HepG2 (cell line): Measurements from ENCODE around the gene IL2RA. TPM values are rescaled to one million over a fixed set of nuclear protein-coding genes. Genes with fewer than 3 reads are reported as not detected.

Experiments used
- ATAC-seq: fragments of 200-7000 bp; cut with Tn5 transposase; 3 replicates; pipeline ENCODE4 v1.9.1; 2020; ENCODE audit warnings: mild to moderate bottlenecking, moderate library complexity
- BruUV-seq: library from RNA; stranded (reverse); fragments of 400-500 nt; replicated peaks from 2 replicates; lab custom pipeline; 2021; lab: Mats Ljungman, UMichigan
- CTCF ChIA-PET: fragments of 300-600 bp; formaldehyde crosslinking; extraction: SDS; loops from one replicate; lab custom pipeline; 2021; ENCODE audit warnings: low total read pairs, inconsistent platforms, low intra/inter-chr PET ratio; lab: Yijun Ruan, JAX
- POLR2A ChIA-PET: fragments of 350-600 bp; sonication (Branson Sonifier 250); formaldehyde crosslinking; loops from one replicate; lab custom pipeline; 2020; ENCODE audit warnings: antibody characterized with exemption, inconsistent platforms; lab: Yijun Ruan, JAX
- DNase-seq: peaks from one replicate; pipeline ENCODE4 v3.0.0-alpha.2; 2015; ENCODE audit warnings: low spot score
- FAIRE-seq: peaks from 3 replicates; lab custom pipeline; 2011; peaks lifted over from hg19 to GRCh38; lab: Jason Lieb, UNC
- H2AFZ ChIP-seq: one replicate; pipeline ENCODE4 v1.6.1; 2011; ENCODE audit warnings: low read length, inconsistent platforms
- H3K27ac ChIP-seq: fragments of 300-600 bp; 3 replicates; pipeline ENCODE4 v1.8.0; 2011; ENCODE audit warnings: mixed run types, mild to moderate bottlenecking, mixed read lengths, low read length, inconsistent platforms; ENCODE audit not compliant: insufficient read depth; ENCODE audit errors: extremely low read length
- H3K27me3 ChIP-seq, 2 experiments: fragments of 200-600 bp in 1 of 2; 2 replicates in 1 of 2; 3 replicates in 1 of 2; pipeline versions ENCODE4 v1.6.0 to v1.8.0; 2011; ENCODE audit warnings: low read length in 2 of 2, mild to moderate bottlenecking in 2 of 2, moderate library complexity in 2 of 2, inconsistent platforms in 1 of 2; ENCODE audit not compliant: insufficient read depth in 2 of 2, control insufficient read depth in 1 of 2
- H3K36me3 ChIP-seq, 2 experiments: fragments of 200-600 bp in 1 of 2; replicated peaks in 1 of 2; 2 replicates in 1 of 2; 3 replicates in 1 of 2; pipeline versions ENCODE4 v1.5.1 to v1.8.0; 2011; ENCODE audit warnings: low read length in 2 of 2, inconsistent platforms in 1 of 2; ENCODE audit not compliant: insufficient read depth in 2 of 2, control insufficient read depth in 1 of 2
- H3K4me1 ChIP-seq: 2 replicates; pipeline ENCODE4 v1.5.1; 2012; ENCODE audit warnings: low read length, inconsistent platforms; ENCODE audit not compliant: insufficient read depth
- H3K4me2 ChIP-seq: 2 replicates; pipeline ENCODE4 v1.6.0; 2011; ENCODE audit warnings: low read depth, low read length, inconsistent platforms
- H3K4me3 ChIP-seq, 3 experiments: fragments of 200-600 bp in 1 of 3; sonication (generic), shearing (Covaris generic) in 1 of 3; replicated peaks in 1 of 3; 2 replicates each; pipeline ENCODE4 v1.5.1; 2011 to 2016; ENCODE audit warnings: low read length in 3 of 3, inconsistent platforms in 2 of 3, low read depth in 2 of 3, mild to moderate bottlenecking in 2 of 3, control low read depth in 1 of 3, mixed read lengths in 1 of 3; ENCODE audit not compliant: insufficient read depth in 1 of 3
- H3K79me2 ChIP-seq: one replicate; pipeline ENCODE4 v1.6.1; 2011; ENCODE audit warnings: low read length, inconsistent platforms; ENCODE audit not compliant: insufficient read depth
- H3K9ac ChIP-seq: 2 replicates; pipeline ENCODE4 v1.6.0; 2011; ENCODE audit warnings: mild to moderate bottlenecking, low read depth, low read length, inconsistent platforms; ENCODE audit not compliant: insufficient read depth
- H3K9me3 ChIP-seq: 2 replicates; pipeline ENCODE4 v1.5.1; 2012; ENCODE audit warnings: mild to moderate bottlenecking, low read length
- H4K20me1 ChIP-seq: 2 replicates; pipeline ENCODE4 v1.6.0; 2011; ENCODE audit warnings: inconsistent platforms, mild to moderate bottlenecking, low read length, moderate library complexity; ENCODE audit not compliant: insufficient read depth
- DBP ChIP-seq: sonication (generic); formaldehyde crosslinking; IDR thresholded peaks from 2 replicates; pipeline ENCODE4 v1.4.0; 2020; ENCODE audit warnings: missing genetic modification reagents; ENCODE audit errors: not compliant biosample characterization
- E2F5 ChIP-seq: sonication (generic); formaldehyde crosslinking; conservative IDR thresholded peaks from 2 replicates; pipeline ENCODE4 v1.4.0; 2020; ENCODE audit warnings: missing genetic modification reagents
- KMT2B ChIP-seq: IDR thresholded peaks from 2 replicates; pipeline ENCODE4 v1.6.1; 2016; ENCODE audit warnings: missing genetic modification reagents, missing compliant biosample characterization
- ZBTB46 ChIP-seq: sonication (generic); formaldehyde crosslinking; IDR thresholded peaks from 2 replicates; pipeline ENCODE4 v1.4.0; 2020; ENCODE audit warnings: mild to moderate bottlenecking, missing genetic modification reagents, borderline replicate concordance
- WGBS: methylation state at CpG from one replicate; pipeline ENCODE4 v1.1.6; 2017; ENCODE audit warnings: low lambda C conversion rate; 5-methylcytosine and 5-hydroxymethylcytosine counted together
- in situ Hi-C: cut with HindIII; loops from 2 replicates; pipeline ENCODE4 v1.10.0; 2017; ENCODE audit warnings: low pct_unique_long_range_greater_than_20kb; ENCODE audit not compliant: extremely low pct_ligation_motif_present
- intact Hi-C: fragments of 100-400 bp; cut with micrococcal nuclease; formaldehyde crosslinking; loops from one replicate; pipeline ENCODE4 v1.10.0; 2022; ENCODE audit not compliant: unreplicated experiment
- polyA plus RNA-seq, 8 experiments: library from polyadenylated mRNA; depleted of rRNA in 3 of 8; stranded (reverse) in 7 of 8; unstranded in 1 of 8; fragments of >200 nt; fragmentation: Illumina TruSeq in 4 of 8; extraction: Trizol in 4 of 8; gene quantifications; 2 replicates each; pipeline versions ENCODE4 v1.2.1 to v1.2.3, GENCODE V29; 2011 to 2016; ENCODE audit warnings: low read depth in 4 of 8, missing spikeins in 1 of 8, mixed read lengths in 1 of 8; ENCODE audit not compliant: insufficient read depth in 1 of 8
- total RNA-seq, 5 experiments: library from RNA; depleted of rRNA; stranded (reverse); fragments of >200 nt; fragmentation: Illumina TruSeq; extraction: Trizol; gene quantifications; 2 replicates each; pipeline ENCODE4 v1.2.3, GENCODE V29; 2016; ENCODE audit warnings: low read depth in 1 of 5

The IL2RA gene
- total and polyA plus RNA-seq, 2 of the 13 experiments (the other 11 are each of a cell fraction or from before 2014, with no cell fraction given), result not detected

GRCh38 chr10:6013413-6014192 is 48.6 kb downstream of the IL2RA start:
- Histone ChIP-seq H3K4me1 (no peaks in the 10 kb centered on the region), H3K4me2 (no peak overlapping the region), H3K9ac (no peak overlapping the region), H2AFZ (no peak overlapping the region), H3K4me3 (no peak overlapping the region), H3K36me3 (no peaks in the 10 kb centered on the region), H4K20me1 (no peaks in the 10 kb centered on the region), H3K27me3 (peaks cover 0 to 53% of the 10 kb centered on the region in 2 experiments; a peak in 4 of 5 replicates), H3K9me3 (no peaks in the 10 kb centered on the region), H3K79me2 (no peaks in the 10 kb centered on the region), H3K27ac (no peak overlapping the region)
- no peak for TF ChIP-seq DBP
- no peak for TF ChIP-seq KMT2B
- TF ChIP-seq ZBTB46 (CRISPR knock-in tag), result no peak
- TF ChIP-seq E2F5 (CRISPR knock-in tag), result no peak
- in situ Hi-C loops (no loop called here), intact Hi-C loops (loop anchor here (1.0 to 5.0 kb wide), 4 partner anchors 39 to 389 kb away; no protein-coding TSS in a partner anchor)
- ChIA-PET CTCF (interaction anchor here (0.8 to 1.2 kb wide), 2 partner anchors 37 to 65 kb away, joined by 3 read pairs; no protein-coding TSS in a partner anchor), POLR2A (no interaction called here)
- no TSS peak for BruUV-seq
- ATAC-seq (peak; percentile 23; the same call in 2 of the 3 replicates), DNase-seq (no peak), FAIRE-seq (no peak)
- WGBS, result 57% methylated on average over 17 of the region's 17 CpGs
